NCI-H510A (cell line): ENCODE results near the gene MYH1.

ENCODE experiments used
- DNase-seq: peaks from one replicate; lab custom pipeline; 2025; lab: John Stamatoyannopoulos, UW

The MYH1 gene

GRCh38 chr17:10482252-10482651 is 36.1 kb downstream of the MYH1 start:
- no peak for DNase-seq

GRCh38 chr17:10477701-10478100 is 40.6 kb downstream of the MYH1 start:
- DNase-seq, result no peak

GRCh38 chr17:10474536-10474935 is 43.8 kb downstream of the MYH1 start:
- no peak for DNase-seq

- no peak for DNase-seq
These were observed 46.5 kb downstream of the MYH1 start for GRCh38 chr17:10471858-10472257.

GRCh38 chr17:10469459-10469858 is 48.9 kb downstream of the MYH1 start, which contains the start of gene MYH4:
MYH4 (minus strand) TSS chr17:10469559; CDS start chr17:10466745, 2,814 bp downstream.
- DNase-seq, result no peak

GRCh38 chr17:10463402-10463801 is 54.9 kb downstream of the MYH1 start:
- no peak for DNase-seq

- DNase-seq, result no peak
These were observed 58.3 kb downstream of the MYH1 start for GRCh38 chr17:10460062-10460461.

GRCh38 chr17:10458701-10459100 is 59.6 kb downstream of the MYH1 start:
- DNase-seq, result no peak

GRCh38 chr17:10457952-10458351 is 60.4 kb downstream of the MYH1 start:
- no peak for DNase-seq

- no peak for DNase-seq
These were observed 71.1 kb downstream of the MYH1 start for GRCh38 chr17:10447026-10447931.
